HG02981 (cell line): ENCODE data around the gene C2orf80.
"Not testable (repeated sequence)": the region's sequence is repeated elsewhere in the genome, so short reads cannot be mapped to it uniquely, and the experiment has no call there.

Experiments
- ATAC-seq: cut with Tn5 transposase; IDR thresholded peaks from one replicate; pipeline ENCODE4 v1.9.1; 2021; ENCODE audit warnings: mild to moderate bottlenecking, moderate library complexity; ENCODE audit not compliant: unreplicated experiment

C2orf80 gene

DNA sequence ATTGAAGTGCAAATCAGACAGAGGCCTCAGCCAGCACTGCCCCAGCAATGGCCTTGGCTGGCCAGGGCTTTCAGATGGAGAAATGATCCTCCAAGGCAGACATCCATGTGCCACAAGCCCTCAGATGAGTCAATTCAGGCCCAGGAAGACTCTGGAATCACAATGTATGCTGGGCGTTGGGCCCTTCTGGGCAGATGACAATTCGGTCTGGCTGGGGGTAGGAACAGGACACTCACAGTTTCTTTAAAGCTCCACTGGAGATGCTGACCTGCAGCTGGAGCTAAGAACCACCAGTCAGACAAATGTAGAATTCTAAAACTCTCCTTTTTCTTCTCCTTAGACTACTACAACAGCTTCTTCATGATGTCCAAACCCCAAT lies 53.1 kb downstream of the C2orf80 start:
- no peak for ATAC-seq

DNA sequence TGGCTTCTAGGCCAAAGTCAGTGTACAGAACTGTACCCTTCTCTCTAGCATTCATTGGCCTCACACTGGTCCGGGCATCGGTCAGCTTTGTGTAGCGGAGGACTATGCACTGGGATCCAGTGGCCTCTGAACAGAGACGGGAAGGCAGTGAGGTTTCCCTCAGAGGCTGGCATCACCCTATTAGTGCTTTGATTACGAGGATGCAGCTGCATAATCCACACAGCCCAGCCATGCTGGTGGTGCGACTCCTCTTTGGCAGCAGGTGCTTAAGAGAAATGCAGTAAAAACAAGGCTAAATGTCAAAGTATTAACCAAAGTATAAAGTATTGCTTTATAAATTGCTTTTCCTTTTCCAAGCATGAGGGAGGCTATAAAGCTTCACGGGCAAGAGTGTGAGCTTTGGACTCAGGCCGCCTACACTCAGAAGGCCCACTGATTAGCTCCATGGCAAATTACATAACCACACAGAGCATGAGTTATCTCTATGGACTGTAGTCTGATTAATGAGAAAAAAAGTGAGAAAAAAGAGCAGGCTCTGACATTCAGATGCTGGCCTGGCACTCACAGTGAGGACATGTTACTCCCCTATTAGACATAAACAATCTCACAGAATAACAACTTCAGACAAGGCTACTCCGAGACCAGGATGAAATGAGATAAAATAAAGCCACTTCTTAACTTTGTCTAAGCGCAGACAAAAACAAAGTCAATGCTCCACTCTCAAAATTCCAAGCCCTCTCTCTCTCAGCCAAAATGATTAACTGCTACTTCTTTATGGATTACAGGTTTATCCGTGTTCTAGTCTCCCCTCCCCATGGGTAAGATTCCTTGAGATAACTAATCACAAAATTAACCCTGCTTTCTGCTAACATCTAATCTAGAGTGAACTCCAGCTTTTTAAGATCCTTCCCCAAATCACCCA lies 53.8 kb downstream of the C2orf80 start:
- ATAC-seq: no peak

DNA sequence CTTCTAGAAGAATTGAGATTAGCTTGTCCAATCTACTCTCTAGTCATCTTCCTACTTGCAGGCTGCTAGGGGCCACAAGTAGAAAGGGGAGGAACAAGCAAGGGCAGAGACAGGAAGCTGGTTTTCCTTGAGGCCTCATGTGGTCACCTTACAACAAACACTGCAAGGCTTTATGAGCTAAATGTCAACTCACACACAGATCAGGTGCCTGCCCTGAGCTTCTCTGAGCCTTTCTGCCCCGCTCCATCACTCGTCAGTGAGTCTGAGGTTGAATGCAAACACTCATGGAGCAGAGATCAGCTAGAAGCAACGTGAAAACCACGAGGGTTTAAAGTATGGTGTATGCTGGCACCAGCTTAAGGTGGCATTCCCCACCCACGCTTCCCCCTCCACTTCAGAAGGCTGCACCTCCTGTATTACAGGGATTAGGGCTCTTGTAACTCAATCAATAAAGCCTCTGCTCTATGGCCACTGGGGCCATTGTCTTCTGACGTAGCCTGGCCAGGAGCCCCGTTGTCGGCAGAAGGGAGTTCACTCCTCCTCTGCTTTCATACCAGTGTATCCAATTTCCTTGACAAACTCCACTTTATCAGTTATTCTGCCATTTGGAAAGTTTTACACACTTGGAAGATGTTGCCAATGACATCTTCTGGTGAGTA lies 54.8 kb downstream of the C2orf80 start:
- ATAC-seq: no peak

DNA sequence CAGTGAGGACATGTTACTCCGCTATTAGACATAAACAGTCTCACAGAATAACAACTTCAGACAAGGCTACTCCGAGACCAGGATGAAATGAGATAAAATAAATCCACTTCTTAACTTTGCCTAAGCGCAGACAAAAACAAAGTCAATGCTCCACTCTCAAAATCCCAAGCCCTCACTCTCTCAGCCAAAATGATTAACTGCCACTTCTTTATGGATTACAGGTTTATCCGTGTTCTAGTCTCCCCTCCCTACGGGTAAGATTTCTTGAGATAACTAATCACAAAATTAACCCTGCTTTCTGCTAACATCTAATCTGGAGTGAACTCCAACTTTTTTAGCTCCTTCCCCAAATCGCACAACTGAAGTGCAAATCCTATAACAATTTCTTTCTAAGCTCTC lies 59.1 kb downstream of the C2orf80 start:
- no peak for ATAC-seq

DNA sequence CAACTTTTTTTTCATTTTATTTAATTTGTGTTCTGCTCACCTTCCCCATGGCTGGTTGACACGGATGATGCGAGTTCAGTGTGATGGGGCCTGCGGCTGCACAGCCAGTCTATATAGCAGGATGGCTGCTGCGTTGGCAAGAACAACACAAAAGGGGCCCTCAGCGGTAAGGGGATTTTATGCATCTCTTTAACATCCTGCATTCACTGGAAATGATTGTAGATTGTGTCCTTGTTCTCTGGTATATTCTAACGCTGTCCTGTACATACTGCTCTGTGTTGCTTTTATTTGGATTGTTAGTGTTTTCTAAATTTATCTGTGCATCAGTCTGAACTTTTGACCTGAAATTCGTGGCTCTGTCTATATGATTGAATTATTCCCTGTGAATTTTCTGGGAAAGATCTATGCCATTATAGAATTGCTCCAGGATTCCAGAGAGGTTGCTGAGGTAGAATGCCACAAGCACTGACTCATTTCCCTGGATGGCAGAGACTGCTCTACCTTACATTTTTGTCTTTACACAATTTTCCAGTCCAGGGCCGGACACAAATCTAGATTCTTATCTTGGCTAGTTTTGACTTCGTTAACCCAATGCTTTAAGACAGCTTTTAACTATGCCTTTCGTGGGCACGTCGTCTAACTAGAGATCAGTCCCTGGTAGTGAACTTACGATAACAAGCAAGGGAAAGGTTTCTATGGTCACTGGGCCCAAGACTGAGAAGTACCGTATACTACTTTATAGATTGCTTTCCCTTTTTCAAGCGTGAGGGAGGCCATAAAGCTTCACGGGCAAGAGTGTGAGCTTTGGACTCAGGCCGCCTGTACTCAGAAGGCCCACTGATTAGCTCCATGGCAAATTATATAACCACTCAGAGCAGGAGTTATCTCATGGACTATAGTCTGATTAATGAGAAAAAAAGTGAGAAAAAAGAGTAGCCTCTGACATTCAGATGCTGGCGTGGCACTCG lies 59.8 kb downstream of the C2orf80 start, which contains the start of gene CRYGC:
CRYGC (minus strand) TSS at position 85 of the 968 bp plus-strand sequence; CDS start at position 49, 36 bp downstream.
- no peak for ATAC-seq

DNA sequence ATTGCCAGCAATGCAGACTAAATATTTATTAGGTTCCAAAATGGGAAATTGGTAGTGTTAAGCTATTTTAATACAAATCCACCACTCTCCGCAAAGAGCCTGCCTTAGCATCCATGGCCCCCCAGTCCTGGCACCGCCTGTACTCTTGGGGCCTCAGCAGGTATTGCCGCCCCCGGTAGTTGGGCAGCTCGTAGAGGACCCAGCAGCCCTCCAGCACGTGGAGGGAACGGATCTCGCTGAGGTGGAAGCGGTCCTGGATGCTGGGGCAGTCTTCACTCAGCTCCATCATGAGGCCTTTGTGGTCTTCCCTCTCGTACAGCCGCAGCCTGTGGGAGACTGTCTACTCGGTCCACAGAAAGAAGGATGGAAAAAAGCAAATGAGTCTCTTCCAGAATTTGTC lies 61.7 kb downstream of the C2orf80 start:
- ATAC-seq: no peak

DNA sequence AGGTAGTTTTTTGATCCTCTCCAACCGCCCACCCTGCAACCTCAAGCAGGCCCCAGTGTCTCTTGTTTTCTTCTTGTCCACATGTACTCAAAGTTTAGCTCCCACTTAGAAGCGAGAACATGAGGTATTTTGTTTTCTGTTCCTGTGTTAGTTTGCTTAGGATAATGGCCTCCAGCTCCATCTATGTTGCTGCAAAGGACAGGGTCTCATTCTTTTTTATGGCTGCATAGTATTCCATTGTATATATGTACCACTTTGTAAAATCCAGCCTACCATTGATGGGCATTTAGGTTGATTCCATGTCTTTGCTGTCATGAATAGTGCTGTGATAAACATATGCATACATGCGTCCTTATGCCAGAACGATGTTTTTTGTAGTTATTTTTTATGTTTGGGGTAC lies 62.7 kb downstream of the C2orf80 start:
- ATAC-seq: no peak

DNA sequence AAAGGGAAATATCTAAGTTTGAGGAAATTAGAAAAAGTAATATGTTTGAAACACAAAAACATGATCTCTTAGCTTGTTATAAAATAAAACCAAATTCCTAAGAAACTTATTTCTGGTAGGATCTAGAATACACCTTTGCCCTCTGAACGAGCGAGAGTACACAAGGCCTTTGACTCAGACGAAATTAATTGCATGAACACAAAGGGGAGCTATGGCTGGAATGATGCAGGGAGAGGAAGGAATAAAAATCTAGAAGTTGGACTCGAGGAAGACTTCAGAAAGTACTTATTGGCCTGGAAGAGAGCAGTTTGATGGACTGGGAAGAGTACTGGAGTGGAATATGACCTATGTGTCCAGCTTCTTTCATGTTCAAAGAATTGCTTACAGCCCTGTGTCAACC lies 64.6 kb downstream of the C2orf80 start:
- ATAC-seq: no peak

DNA sequence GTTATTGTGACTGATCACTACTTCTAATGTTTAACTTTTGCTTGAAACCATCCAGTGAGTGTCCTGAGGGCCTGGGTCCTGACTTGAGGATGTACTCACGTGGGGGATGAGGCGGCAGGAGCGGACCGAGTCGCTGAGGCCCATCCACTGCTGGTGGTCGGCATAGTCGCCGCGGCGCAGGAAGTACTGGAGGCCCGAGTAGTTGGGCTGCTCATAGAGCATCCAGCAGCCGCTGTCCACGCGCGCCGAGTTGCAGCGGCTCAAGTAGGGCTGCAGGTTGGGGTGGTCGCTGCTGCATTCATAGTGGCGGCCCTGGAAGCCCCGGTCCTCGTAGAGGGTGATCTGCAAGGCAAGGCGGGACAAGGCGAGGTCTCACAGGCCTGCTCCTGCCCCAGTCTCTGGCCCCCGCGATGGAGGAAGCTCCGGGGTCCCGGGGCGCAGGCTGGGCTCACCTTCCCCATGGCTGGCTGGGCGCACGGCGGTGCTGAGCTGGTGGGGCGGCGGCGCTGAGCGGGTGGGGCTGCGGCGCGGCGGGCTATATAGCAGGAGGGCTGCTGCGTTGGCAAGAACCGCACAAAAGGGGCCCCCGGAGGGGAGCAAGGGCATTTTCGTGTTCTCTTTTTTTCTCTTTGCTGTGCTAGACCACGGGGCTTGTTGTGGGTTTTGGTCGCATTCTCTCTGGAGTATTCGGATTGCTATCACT lies 65.7 kb downstream of the C2orf80 start, which contains the start of gene CRYGD:
CRYGD (minus strand) TSS at position 512 of the 703 bp plus-strand sequence; CDS start at position 461, 51 bp downstream.
- not testable (repeated sequence) for ATAC-seq

DNA sequence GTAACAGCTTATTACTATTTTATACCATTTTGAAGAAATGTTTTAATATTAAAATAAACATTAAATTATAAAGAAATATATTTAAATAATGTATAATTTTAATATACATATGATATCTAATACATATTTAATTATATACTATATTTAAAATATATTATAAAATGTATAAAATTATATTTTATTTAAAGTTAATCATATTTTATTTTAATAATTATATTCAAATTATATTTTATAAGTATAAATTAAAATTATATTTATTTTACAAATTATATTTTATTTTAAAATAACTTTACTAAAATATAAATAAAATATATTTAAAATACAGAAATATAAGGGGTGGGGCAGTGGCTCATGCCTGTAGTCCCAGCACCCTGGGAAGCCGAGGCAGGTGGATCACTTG lies 67.6 kb downstream of the C2orf80 start:
- ATAC-seq: no peak

DNA sequence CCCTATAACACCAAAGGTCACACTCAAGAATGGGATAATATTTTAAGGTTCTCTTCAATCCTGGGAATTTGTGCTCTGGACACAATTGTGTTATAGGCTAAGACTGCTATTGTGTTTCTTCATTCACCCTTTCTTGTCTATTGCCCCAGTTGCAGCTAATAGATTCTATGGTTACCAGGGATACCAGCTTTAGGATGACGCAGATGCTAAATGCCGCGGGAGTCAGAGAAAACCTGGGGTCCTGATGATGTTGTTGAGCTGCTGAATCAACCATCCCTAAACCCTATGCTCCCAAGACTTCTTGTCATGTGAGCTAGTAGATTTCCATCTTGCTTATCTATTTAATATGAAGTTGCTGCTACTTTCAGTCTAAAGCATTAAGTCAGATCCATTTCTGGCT lies 70.9 kb downstream of the C2orf80 start:
- ATAC-seq: no peak

DNA sequence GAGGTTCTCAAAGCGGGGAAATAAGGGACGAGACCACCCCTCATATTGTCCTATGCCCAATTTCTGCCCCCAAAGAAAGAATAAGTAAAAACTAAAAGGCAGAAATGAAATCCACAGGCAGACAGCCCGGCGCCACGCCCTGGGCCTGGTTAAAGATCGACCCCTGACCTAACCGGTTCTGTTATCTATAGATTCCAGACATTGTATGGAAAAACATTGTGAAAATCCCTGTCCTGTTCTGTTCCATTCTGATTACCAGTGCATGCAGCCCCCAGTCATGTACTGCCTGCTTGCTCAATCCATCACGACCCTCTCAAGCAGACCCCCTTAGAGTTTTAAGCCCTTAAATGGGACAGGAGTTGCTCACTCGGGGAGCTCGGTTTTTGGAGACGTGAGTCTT lies 72.4 kb downstream of the C2orf80 start:
- not testable (repeated sequence) for ATAC-seq
